HL-60 (cell line): ENCODE data around the gene ITGAL.

Experiments
- DNase-seq, 2 experiments: peaks; one replicate each; pipeline ENCODE4 v3.0.0-alpha.2; 2010 to 2020; ENCODE audit warnings: low read depth in 1 of 2, low spot score in 1 of 2
- H3K27ac ChIP-seq: fragments of 250-450 bp; sonication (Bioruptor Pico); replicated peaks from 2 replicates; pipeline ENCODE4 v1.5.1; 2020; ENCODE audit warnings: mild to moderate bottlenecking, moderate library complexity
- H3K27me3 ChIP-seq: fragments of 250-450 bp; sonication (Bioruptor Pico); 2 replicates; pipeline ENCODE4 v1.5.1; 2021; ENCODE audit warnings: mild to moderate bottlenecking, moderate library complexity; ENCODE audit not compliant: insufficient read depth, poor library complexity, severe bottlenecking
- H3K4me3 ChIP-seq: replicated peaks from 2 replicates; pipeline ENCODE4 v1.5.1; 2011; ENCODE audit warnings: mild to moderate bottlenecking, control low read depth, low read length; ENCODE audit not compliant: insufficient read depth
- CTCF ChIP-seq: IDR thresholded peaks from one replicate; pipeline ENCODE4 v1.5.1; 2011; ENCODE audit warnings: low read length, control low read depth, inconsistent platforms; ENCODE audit not compliant: insufficient read depth
- GABPA ChIP-seq: IDR thresholded peaks from 2 replicates; pipeline ENCODE4 v1.6.1; 2012; ENCODE audit warnings: low read depth
- POLR2AphosphoS5 ChIP-seq: IDR thresholded peaks from 2 replicates; pipeline ENCODE4 v1.6.1; 2012; ENCODE audit warnings: low read depth
- REST ChIP-seq: IDR thresholded peaks from 2 replicates; pipeline ENCODE4 v1.6.1; 2012; ENCODE audit warnings: low read depth; ENCODE audit not compliant: insufficient replicate concordance
- SPI1 ChIP-seq: IDR thresholded peaks from 2 replicates; pipeline ENCODE4 v1.6.1; 2012; ENCODE audit warnings: low read depth, mild to moderate bottlenecking, borderline replicate concordance

Gene ITGAL

GRCh38 chr16:30509081-30509765 is 36.7 kb downstream of the ITGAL start:
- Histone ChIP-seq H3K4me3 (no peak overlapping the region), H3K27ac (no peak overlapping the region), H3K27me3 (no peaks in the 10 kb centered on the region)
- DNase-seq, result no peak
- TF ChIP-seq SPI1 (no peak), GABPA (no peak), CTCF (no peak)

- DNase-seq, result no peak
- H3K27ac ChIP-seq, result no peak overlapping the region
Measured at GRCh38 chr16:30510376-30510938, 37.9 kb downstream of the ITGAL start.

GRCh38 chr16:30511509-30511908 is 39.0 kb downstream of the ITGAL start:
- Histone ChIP-seq H3K27me3 (no peaks in the 10 kb centered on the region), H3K4me3 (no peak overlapping the region), H3K27ac (no peak overlapping the region)
- TF ChIP-seq GABPA (no peak), REST (no peak), POLR2AphosphoS5 (no peak), SPI1 (no peak), CTCF (no peak)
- DNase-seq, result no peak

More at GRCh38 chr16:30510376-30510938, 37.9 kb downstream of the ITGAL start:
- TF ChIP-seq SPI1, result no peak
- TF ChIP-seq GABPA, result no peak
- TF ChIP-seq REST, result no peak
- Histone ChIP-seq H3K4me3 (no peak overlapping the region), H3K27me3 (no peaks in the 10 kb centered on the region)

- TF ChIP-seq POLR2AphosphoS5, result no peak
- TF ChIP-seq CTCF, result no peak
- TF ChIP-seq SPI1, result no peak
- no peak for TF ChIP-seq REST
- TF ChIP-seq GABPA, result no peak
- Histone ChIP-seq H3K27ac (no peak overlapping the region), H3K27me3 (no peaks in the 10 kb centered on the region), H3K4me3 (no peak overlapping the region)
- no peak for DNase-seq
Measured at GRCh38 chr16:30515275-30515674, 42.7 kb downstream of the ITGAL start.
